NB4 (cell line): ENCODE data around the gene POU6F2.

Experiments used
- DNase-seq: peaks from one replicate; pipeline ENCODE4 v3.0.0; 2010; ENCODE audit warnings: low read depth
- H3K4me3 ChIP-seq: one replicate; pipeline ENCODE4 v1.5.1; 2011; ENCODE audit warnings: mild to moderate bottlenecking, low read depth, low read length, moderate library complexity
- CTCF ChIP-seq: IDR thresholded peaks from one replicate; pipeline ENCODE4 v1.5.1; 2012; ENCODE audit warnings: low read depth, low read length
- MAX ChIP-seq: IDR thresholded peaks from 2 replicates; pipeline ENCODE4 v1.6.1; 2011; ENCODE audit warnings: low read depth, low read length
- MYC ChIP-seq: IDR thresholded peaks from 2 replicates; pipeline ENCODE4 v1.6.1; 2011; ENCODE audit warnings: low read depth, low read length
- POLR2A ChIP-seq: IDR thresholded peaks from 2 replicates; pipeline ENCODE4 v1.6.1; 2011; ENCODE audit warnings: mild to moderate bottlenecking; ENCODE audit not compliant: insufficient read length; ENCODE audit errors: extremely low read depth

Gene POU6F2

DNA sequence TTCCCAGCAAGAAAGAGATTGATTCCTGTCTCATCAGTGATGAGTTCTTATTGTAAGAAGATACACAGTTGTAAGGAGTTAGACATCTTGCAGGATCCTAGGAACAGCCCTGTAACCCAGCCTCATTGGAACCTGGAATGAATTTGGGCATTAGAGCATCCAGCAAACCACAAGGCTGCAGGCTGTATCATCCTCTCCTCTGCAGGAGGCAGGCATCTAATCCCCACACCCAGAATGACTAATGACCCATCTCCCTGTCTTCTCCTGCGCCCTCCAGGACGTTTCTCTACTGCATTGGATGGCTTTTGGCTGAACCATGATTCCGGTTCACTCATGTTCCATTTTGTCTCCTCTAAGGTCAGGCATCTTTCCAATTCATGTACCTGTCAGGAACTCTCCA is 233.9 kb downstream of the POU6F2 start:
- no peak for DNase-seq
- TF ChIP-seq CTCF (no peak), MYC (no peak), POLR2A (no peak), MAX (no peak)
- no peak overlapping the region for H3K4me3 ChIP-seq

DNA sequence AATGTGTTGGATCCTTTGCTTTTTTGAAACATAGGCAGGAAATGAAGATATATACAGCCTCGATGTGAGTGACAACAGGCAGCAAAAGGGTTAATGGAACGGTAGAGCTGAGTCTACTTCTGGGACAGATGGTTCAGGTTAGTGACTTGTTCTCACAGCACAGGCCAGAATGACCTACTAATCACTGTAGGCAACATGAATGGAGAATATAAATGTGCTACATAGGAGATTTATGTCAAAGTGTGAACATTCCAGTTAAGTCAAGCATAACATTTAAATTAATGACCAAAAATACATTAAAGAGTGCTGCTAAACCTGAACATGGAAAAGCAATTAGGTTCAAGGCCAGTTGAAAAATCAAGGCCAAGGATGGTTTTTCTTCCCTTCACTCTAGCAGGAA is 235.2 kb downstream of the POU6F2 start:
- H3K4me3 ChIP-seq: no peak overlapping the region
- TF ChIP-seq POLR2A (no peak), MAX (no peak)
- no peak for DNase-seq

DNA sequence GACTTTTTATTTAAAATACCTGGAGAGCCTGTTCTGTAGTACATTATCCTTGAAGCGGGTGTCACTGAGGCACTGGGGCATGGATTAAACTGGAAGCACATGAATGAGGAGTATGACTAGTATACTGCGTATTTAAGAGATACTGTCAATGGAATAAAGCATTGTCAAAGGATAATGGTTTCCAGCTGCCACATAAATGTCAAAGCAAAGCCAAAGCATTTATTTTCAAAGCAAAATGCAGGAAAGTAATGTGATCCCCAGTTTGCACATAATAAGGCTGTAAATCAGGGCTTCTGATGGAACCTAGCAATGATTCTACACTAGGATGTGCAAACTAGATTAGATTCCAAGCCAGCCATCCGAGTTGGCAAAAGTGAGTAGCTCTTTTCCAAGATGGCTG is 240.1 kb downstream of the POU6F2 start:
- no peak for DNase-seq
- H3K4me3 ChIP-seq: no peak overlapping the region
- TF ChIP-seq MAX (no peak), CTCF (no peak), MYC (no peak), POLR2A (no peak)

- DNase-seq: no peak
- TF ChIP-seq MAX (no peak), CTCF (no peak), POLR2A (no peak), MYC (no peak)
- no peak overlapping the region for H3K4me3 ChIP-seq
These were observed 242.2 kb downstream of the POU6F2 start for GRCh38 chr7:39219869-39220268.

DNA sequence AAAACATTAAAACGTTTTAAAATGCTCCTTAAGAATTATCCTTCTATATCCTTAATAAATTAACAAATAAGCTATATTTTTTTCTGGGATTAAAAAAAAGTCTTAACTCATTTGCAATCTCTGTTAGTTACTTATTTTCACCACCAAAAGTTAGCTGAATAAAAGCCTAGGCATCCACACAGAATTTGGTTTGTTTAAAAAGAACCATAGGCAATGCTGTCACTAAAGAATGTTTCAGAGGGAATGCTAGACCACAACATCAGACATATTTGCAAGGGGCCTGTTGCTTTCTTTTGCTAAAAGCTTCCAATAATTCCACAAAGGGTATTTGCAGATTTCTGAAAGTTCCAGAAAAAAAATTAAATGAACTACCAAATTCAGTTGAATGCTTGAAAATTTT is 244.2 kb downstream of the POU6F2 start:
- H3K4me3 ChIP-seq: no peak overlapping the region
- TF ChIP-seq POLR2A (no peak), MAX (no peak), MYC (no peak), CTCF (no peak)
- no peak for DNase-seq

GRCh38 chr7:39228946-39229345 is 251.2 kb downstream of the POU6F2 start:
- TF ChIP-seq CTCF (no peak), MAX (no peak), POLR2A (no peak), MYC (no peak)
- DNase-seq: no peak
- H3K4me3 ChIP-seq: no peak overlapping the region
